H1 (cell line): ENCODE results near the gene OSM. TPM values are rescaled to one million over a fixed set of nuclear protein-coding genes. Genes with fewer than 3 reads are reported as not detected.

Experiments
- ASH2L ChIP-seq: fragments of 200-600, 300-600 bp; sonication (generic); IDR thresholded peaks from one replicate; pipeline ENCODE4 v1.7.1; 2017; ENCODE audit warnings: low read length
- CHD7 ChIP-seq: fragments of 300-600 bp; sonication (generic); IDR thresholded peaks from 2 replicates; pipeline ENCODE4 v1.7.1; 2012; ENCODE audit warnings: low read length, moderate library complexity, mild to moderate bottlenecking, inconsistent platforms; ENCODE audit not compliant: insufficient replicate concordance
- polyA plus RNA-seq, 7 experiments: library from polyadenylated mRNA; depleted of rRNA in 3 of 7; stranded (reverse) in 5 of 7; unstranded in 2 of 7; fragments of >200 nt in 5 of 7; fragments of 200-250 nt in 2 of 7; gene quantifications; 1 replicate in 5 of 7; 2 replicates in 1 of 7; 4 replicates in 1 of 7; pipeline versions ENCODE4 v1.2.1 to v1.2.3, GENCODE V29; 2011 to 2013; ENCODE audit warnings: missing spikeins in 2 of 7, mixed read lengths in 2 of 7
- total RNA-seq: library from RNA; stranded (reverse); fragmentation: NEBNext Ultra II Directional; extraction: Animal tissue kit (Norgen Biotek cat#: 25700); gene quantifications from 2 replicates; pipeline ENCODE4 v1.2.1, GENCODE V29; 2021

The OSM gene
- total and polyA plus RNA-seq, 2 of the 8 experiments (the other 6 are each of a cell fraction or from before 2014, with no cell fraction given), result not detected

GRCh38 chr22:30252411-30253204, 14.0 kb downstream of the OSM start (continued):
- TF ChIP-seq CHD7, result no peak
- no peak for TF ChIP-seq ASH2L
